ENCODE measurements around the gene GCH1. TPM values are rescaled to one million over a fixed set of nuclear protein-coding genes. Genes with fewer than 3 reads are reported as not detected.
"Not testable (repeated sequence)": the region's sequence is repeated elsewhere in the genome, so short reads cannot be mapped to it uniquely, and the experiment has no call there.

Gene GCH1
- polyA plus RNA-seq, 2 of the 4 experiments (the other 2 are of a cell fraction), result 2.9 to 5.0 TPM

- no peak overlapping the region for H3K4me3 ChIP-seq
- ATAC-seq, result no peak
- H3K9me3 ChIP-seq, result no peaks in the 10 kb centered on the region
- no peak for TF ChIP-seq FOSB (CRISPR knock-in tag; IDR thresholded peaks at IDR 0.05)
- TF ChIP-seq KDM1A (IDR thresholded peaks at IDR 0.05; ENCODE audit: low read depth), result no peak
- TF ChIP-seq PBX3 (IDR thresholded peaks at IDR 0.05), result no peak
- TF ChIP-seq FOXS1 (CRISPR knock-in tag; IDR thresholded peaks at IDR 0.05), result no peak
- TF ChIP-seq, protein P1, sequence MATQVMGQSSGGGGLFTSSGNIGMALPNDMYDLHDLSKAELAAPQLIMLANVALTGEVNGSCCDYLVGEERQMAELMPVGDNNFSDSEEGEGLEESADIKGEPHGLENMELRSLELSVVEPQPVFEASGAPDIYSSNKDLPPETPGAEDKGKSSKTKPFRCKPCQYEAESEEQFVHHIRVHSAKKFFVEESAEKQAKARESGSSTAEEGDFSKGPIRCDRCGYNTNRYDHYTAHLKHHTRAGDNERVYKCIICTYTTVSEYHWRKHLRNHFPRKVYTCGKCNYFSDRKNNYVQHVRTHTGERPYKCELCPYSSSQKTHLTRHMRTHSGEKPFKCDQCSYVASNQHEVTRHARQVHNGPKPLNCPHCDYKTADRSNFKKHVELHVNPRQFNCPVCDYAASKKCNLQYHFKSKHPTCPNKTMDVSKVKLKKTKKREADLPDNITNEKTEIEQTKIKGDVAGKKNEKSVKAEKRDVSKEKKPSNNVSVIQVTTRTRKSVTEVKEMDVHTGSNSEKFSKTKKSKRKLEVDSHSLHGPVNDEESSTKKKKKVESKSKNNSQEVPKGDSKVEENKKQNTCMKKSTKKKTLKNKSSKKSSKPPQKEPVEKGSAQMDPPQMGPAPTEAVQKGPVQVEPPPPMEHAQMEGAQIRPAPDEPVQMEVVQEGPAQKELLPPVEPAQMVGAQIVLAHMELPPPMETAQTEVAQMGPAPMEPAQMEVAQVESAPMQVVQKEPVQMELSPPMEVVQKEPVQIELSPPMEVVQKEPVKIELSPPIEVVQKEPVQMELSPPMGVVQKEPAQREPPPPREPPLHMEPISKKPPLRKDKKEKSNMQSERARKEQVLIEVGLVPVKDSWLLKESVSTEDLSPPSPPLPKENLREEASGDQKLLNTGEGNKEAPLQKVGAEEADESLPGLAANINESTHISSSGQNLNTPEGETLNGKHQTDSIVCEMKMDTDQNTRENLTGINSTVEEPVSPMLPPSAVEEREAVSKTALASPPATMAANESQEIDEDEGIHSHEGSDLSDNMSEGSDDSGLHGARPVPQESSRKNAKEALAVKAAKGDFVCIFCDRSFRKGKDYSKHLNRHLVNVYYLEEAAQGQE (IDR thresholded peaks at IDR 0.05), result no peak
- no peak for TF ChIP-seq ZFP36 (IDR thresholded peaks at IDR 0.05; ENCODE audit: borderline replicate concordance, partially characterized antibody)
- no peak for TF ChIP-seq ATOH8 (CRISPR knock-in tag; IDR thresholded peaks at IDR 0.05; ENCODE audit: low read depth)
- no peak for TF ChIP-seq HEYL (CRISPR knock-in tag; IDR thresholded peaks at IDR 0.05)
- TF ChIP-seq HDAC2 (IDR thresholded peaks at IDR 0.05), result no peak
- TF ChIP-seq TP53 (CRISPR knock-in tag; IDR thresholded peaks at IDR 0.05), result no peak
- no peak for TF ChIP-seq ZC3H11A (IDR thresholded peaks at IDR 0.05)
- TF ChIP-seq MAFK (IDR thresholded peaks at IDR 0.05; ENCODE audit: partially characterized antibody), result no peak
- H3K4me2 ChIP-seq, result no peak overlapping the region
- no peaks in the 10 kb centered on the region for H3K4me1 ChIP-seq
- no peak for FAIRE-seq
- ChIA-PET POLR2A (no interaction called here), CTCF (interaction anchor here (0.6 to 3.6 kb wide), 4 partner anchors 15 to 225 kb away, joined by 3 to 14 read pairs (median 4); partner anchors contain the start of gene GCH1)
- no peak for DNase-seq (ENCODE audit: low read depth in 1 of 2, low spot score in 1 of 2)
- WGBS (ENCODE audit: missing lambda C conversion rate), result 83% methylated on average over 3 of the region's 3 CpGs
- no peak overlapping the region for H3K27ac ChIP-seq
Observed at GRCh38 chr14:54877703-54878021, 25.0 kb downstream of the GCH1 start.

DNA sequence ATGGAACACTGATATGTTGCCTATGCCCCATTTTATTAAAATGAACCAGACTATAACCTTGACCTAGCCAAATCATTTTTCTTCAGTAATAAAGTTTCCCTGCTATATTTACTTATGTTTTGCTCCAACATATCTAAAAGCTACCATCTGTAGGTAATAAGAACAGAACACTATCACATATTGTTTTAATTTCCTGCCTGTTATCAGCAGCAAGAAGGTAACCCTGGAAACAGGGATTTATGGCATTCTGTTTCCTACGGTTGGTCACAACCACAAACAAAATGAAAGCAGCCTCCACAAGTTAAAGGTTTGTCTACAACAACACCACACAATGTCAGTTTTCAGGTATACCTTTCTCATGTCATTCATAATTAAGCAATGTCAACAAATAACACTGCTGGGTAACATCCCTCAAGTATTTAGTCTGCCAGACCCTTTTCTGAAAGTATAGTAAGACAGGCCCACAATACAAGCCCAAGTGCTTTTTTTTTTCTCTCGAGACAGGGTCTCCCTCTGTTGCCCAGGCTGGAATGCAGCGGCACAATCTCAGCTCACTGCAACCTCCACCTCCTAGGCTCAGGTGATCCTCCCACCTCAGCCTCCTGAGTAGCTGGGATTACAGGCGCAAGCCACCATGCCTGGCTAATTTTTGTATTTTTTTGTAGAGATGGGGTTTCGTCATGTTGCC, 25.5 kb downstream of the GCH1 start:
- H3K4me1 ChIP-seq, result no peaks in the 10 kb centered on the region
- H3K4me2 ChIP-seq, result no peak overlapping the region
- POLR2A ChIA-PET, result no interaction called here
- FAIRE-seq (no peak), DNase-seq (ENCODE audit: low read depth in 1 of 2, low spot score in 1 of 2) (no peak), ATAC-seq (no peak)
- no peaks in the 10 kb centered on the region for H3K9me3 ChIP-seq
- WGBS (ENCODE audit: missing lambda C conversion rate), result 74% methylated on average over 5 of the region's 5 CpGs
- CTCF ChIA-PET, result interaction anchor here (1.7 to 3.6 kb wide), 2 partner anchors 15 to 71 kb away, joined by 4 to 14 read pairs; no protein-coding TSS in a partner anchor
- TF ChIP-seq RAD21 (conservative IDR thresholded peaks at IDR 0.05 in 1 of 2, IDR thresholded peaks at IDR 0.05 in 1 of 2) (no peak), RARB (CRISPR knock-in tag; IDR thresholded peaks at IDR 0.05) (no peak), CEBPB (IDR thresholded peaks at IDR 0.05) (no peak), PHF8 (IDR thresholded peaks at IDR 0.05; ENCODE audit: borderline replicate concordance, low read depth) (no peak), FOXS1 (CRISPR knock-in tag; IDR thresholded peaks at IDR 0.05) (no peak), EHMT2 (IDR thresholded peaks at IDR 0.05; ENCODE audit: low read depth) (no peak), RCOR1 (IDR thresholded peaks at IDR 0.05; ENCODE audit: low read depth, low read length) (no peak), ZNF302 (CRISPR knock-in tag; IDR thresholded peaks at IDR 0.05) (no peak), CBX2 (IDR thresholded peaks at IDR 0.05; ENCODE audit: borderline replicate concordance, low read depth) (no peak), HOXA7 (CRISPR knock-in tag; IDR thresholded peaks at IDR 0.05) (no peak), HEYL (CRISPR knock-in tag; IDR thresholded peaks at IDR 0.05) (no peak), HMGXB4 (CRISPR knock-in tag; IDR thresholded peaks at IDR 0.05; ENCODE audit: borderline replicate concordance) (no peak), EP300 (IDR thresholded peaks at IDR 0.05) (no peak), MYC (IDR thresholded peaks at IDR 0.05; ENCODE audit: borderline replicate concordance, low read length) (no peak), POLR2AphosphoS2 (conservative IDR thresholded peaks at IDR 0.05; ENCODE audit: low read length) (no peak), ZFP36 (IDR thresholded peaks at IDR 0.05; ENCODE audit: borderline replicate concordance, partially characterized antibody) (no peak), MAX (IDR thresholded peaks at IDR 0.05) (no peak), FOSB (CRISPR knock-in tag; IDR thresholded peaks at IDR 0.05) (no peak)
- H3K27ac ChIP-seq, result no peak overlapping the region
- H3K4me3 ChIP-seq, result no peak overlapping the region

DNA sequence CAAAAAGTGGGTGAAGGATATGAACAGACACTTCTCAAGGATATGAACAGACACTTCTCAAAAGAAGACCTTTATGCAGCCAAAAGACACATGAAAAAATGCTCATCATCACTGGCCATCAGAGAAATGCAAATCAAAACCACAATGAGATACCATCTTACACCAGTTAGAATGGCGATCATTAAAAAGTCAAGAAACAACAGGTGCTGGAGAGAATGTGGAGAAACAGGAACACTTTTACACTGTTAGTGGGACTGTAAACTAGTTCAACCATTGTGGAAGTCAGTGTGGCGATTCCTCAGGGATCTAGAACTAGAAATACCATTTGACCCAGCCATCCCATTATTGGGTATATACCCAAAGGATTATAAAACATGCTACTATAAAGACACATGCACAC, 27.0 kb downstream of the GCH1 start:
- H3K4me1 ChIP-seq; DNase-seq (ENCODE audit: low read depth in 1 of 2, low spot score in 1 of 2); ATAC-seq; H3K4me2 ChIP-seq; POLR2A ChIA-PET; FAIRE-seq; H3K27ac ChIP-seq; H3K4me3 ChIP-seq; H3K9me3 ChIP-seq: not testable (repeated sequence)
- 85% methylated on average over 2 of the region's 2 CpGs for WGBS (ENCODE audit: missing lambda C conversion rate)
- CTCF ChIA-PET, result interaction anchor here (3.6 kb wide), 1 partner anchor 17 kb away, joined by 14 read pairs; no protein-coding TSS in a partner anchor

All from A549 (cell line).